ENCODE data around the gene CTCF.

CTCF gene

GRCh38 chr16:67540756-67541155 lies 21.6 kb upstream of the CTCF start:
- Mint-ChIP-seq H3K27ac (no peak overlapping the region), H3K9me3 (no peaks in the 10 kb centered on the region), H3K27me3 (peaks cover 14% of the 10 kb centered on the region), H3K4me1 (ENCODE audit: low read depth) (peaks cover 36% of the 10 kb centered on the region), H3K36me3 (ENCODE audit: low read depth) (peaks cover 46% of the 10 kb centered on the region), H3K4me3 (no peak overlapping the region)
- DNase-seq = no peak

- Mint-ChIP-seq H3K36me3 (ENCODE audit: low read depth) (peaks cover 51% of the 10 kb centered on the region), H3K27me3 (peaks cover 5% of the 10 kb centered on the region), H3K27ac (peak overlapping the region; percentile 71), H3K9me3 (no peaks in the 10 kb centered on the region), H3K4me1 (ENCODE audit: low read depth) (peaks cover 36% of the 10 kb centered on the region), H3K4me3 (no peak overlapping the region)
- DNase-seq = no peak
Measured at GRCh38 chr16:67541391-67542263, 20.7 kb upstream of the CTCF start.

GRCh38 chr16:67542464-67542863 lies 19.9 kb upstream of the CTCF start:
- H3K4me3 Mint-ChIP-seq = no peak overlapping the region
- H3K4me1 Mint-ChIP-seq (ENCODE audit: low read depth) = peaks cover 39% of the 10 kb centered on the region
- H3K27ac Mint-ChIP-seq = peak overlapping the region; percentile 71
- no peaks in the 10 kb centered on the region for H3K9me3 Mint-ChIP-seq
- DNase-seq = peak; percentile 72
- H3K36me3 Mint-ChIP-seq (ENCODE audit: low read depth) = peaks cover 55% of the 10 kb centered on the region
- no peaks in the 10 kb centered on the region for H3K27me3 Mint-ChIP-seq

- DNase-seq = no peak
- Mint-ChIP-seq H3K36me3 (ENCODE audit: low read depth) (peaks cover 59% of the 10 kb centered on the region), H3K4me1 (ENCODE audit: low read depth) (peaks cover 45% of the 10 kb centered on the region), H3K4me3 (no peak overlapping the region), H3K9me3 (no peaks in the 10 kb centered on the region), H3K27ac (no peak overlapping the region), H3K27me3 (no peaks in the 10 kb centered on the region)
Measured at GRCh38 chr16:67543036-67543435, 19.3 kb upstream of the CTCF start.

GRCh38 chr16:67543582-67543981 lies 18.7 kb upstream of the CTCF start:
- Mint-ChIP-seq H3K27me3 (no peaks in the 10 kb centered on the region), H3K9me3 (no peaks in the 10 kb centered on the region), H3K36me3 (ENCODE audit: low read depth) (peaks cover 63% of the 10 kb centered on the region), H3K4me3 (no peak overlapping the region), H3K4me1 (ENCODE audit: low read depth) (peaks cover 48% of the 10 kb centered on the region), H3K27ac (peak overlapping the region; percentile 56)
- no peak for DNase-seq

GRCh38 chr16:67544329-67544841 lies 17.9 kb upstream of the CTCF start:
- Mint-ChIP-seq H3K9me3 (no peaks in the 10 kb centered on the region), H3K4me1 (ENCODE audit: low read depth) (peaks cover 46% of the 10 kb centered on the region), H3K27me3 (no peaks in the 10 kb centered on the region), H3K36me3 (ENCODE audit: low read depth) (peaks cover 60% of the 10 kb centered on the region), H3K4me3 (no peak overlapping the region), H3K27ac (no peak overlapping the region)
- DNase-seq = no peak

- H3K27ac Mint-ChIP-seq = peak overlapping the region; percentile 59
- H3K27me3 Mint-ChIP-seq = no peaks in the 10 kb centered on the region
- H3K4me1 Mint-ChIP-seq (ENCODE audit: low read depth) = peaks cover 45% of the 10 kb centered on the region
- peaks cover 57% of the 10 kb centered on the region for H3K36me3 Mint-ChIP-seq (ENCODE audit: low read depth)
- H3K4me3 Mint-ChIP-seq = no peak overlapping the region
- no peak for DNase-seq
- H3K9me3 Mint-ChIP-seq = no peaks in the 10 kb centered on the region
Measured at GRCh38 chr16:67544844-67545664, 17.3 kb upstream of the CTCF start.

GRCh38 chr16:67545665-67546024 lies 16.7 kb upstream of the CTCF start:
- peaks cover 52% of the 10 kb centered on the region for H3K36me3 Mint-ChIP-seq (ENCODE audit: low read depth)
- peaks cover 44% of the 10 kb centered on the region for H3K4me1 Mint-ChIP-seq (ENCODE audit: low read depth)
- DNase-seq = no peak
- H3K27ac Mint-ChIP-seq = peak overlapping the region; percentile 40
- H3K27me3 Mint-ChIP-seq = no peaks in the 10 kb centered on the region
- H3K9me3 Mint-ChIP-seq = no peaks in the 10 kb centered on the region
- H3K4me3 Mint-ChIP-seq = no peak overlapping the region

GRCh38 chr16:67546091-67546501 lies 16.2 kb upstream of the CTCF start:
- DNase-seq = no peak
- H3K9me3 Mint-ChIP-seq = no peaks in the 10 kb centered on the region
- H3K36me3 Mint-ChIP-seq (ENCODE audit: low read depth) = peaks cover 48% of the 10 kb centered on the region
- no peaks in the 10 kb centered on the region for H3K27me3 Mint-ChIP-seq
- H3K4me1 Mint-ChIP-seq (ENCODE audit: low read depth) = peaks cover 44% of the 10 kb centered on the region
- no peak overlapping the region for H3K4me3 Mint-ChIP-seq
- peak overlapping the region; percentile 94 for H3K27ac Mint-ChIP-seq

DNA sequence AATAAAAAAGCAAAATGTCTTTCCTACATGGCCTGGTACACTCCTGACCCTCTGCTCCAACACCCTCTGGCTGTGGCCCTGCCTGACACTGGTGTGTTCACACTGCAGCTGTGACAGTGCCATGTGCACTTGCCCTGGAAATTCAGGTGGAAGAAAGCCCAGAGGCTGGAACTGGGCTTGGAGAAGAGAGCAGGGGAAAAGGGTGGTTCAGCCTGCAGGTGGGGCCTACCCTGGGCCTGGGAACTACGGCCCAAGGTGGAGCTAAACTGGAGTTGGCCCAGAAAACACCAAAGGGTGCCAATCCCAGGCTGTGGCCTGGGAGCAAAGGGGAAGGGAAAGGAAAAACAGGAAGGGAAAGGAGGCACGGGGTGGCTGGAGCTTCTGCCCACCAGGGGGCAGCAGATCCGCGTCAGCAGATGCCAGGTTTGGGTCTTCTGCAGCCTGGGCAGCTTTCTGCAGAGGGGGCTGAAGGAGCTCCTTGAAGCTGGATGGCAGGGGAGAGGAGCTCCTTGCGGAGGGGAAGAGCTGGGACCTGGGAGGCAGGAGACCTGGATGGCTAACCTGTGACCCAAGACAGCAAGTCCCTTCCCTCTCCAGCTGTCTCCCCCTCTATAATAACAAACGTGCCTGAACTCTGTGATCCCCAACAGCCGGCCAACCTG lies 15.4 kb upstream of the CTCF start:
- Mint-ChIP-seq H3K4me3 (no peak overlapping the region), H3K27ac (peak overlapping the region; percentile 94), H3K4me1 (ENCODE audit: low read depth) (peaks cover 42% of the 10 kb centered on the region), H3K9me3 (no peaks in the 10 kb centered on the region), H3K27me3 (no peaks in the 10 kb centered on the region), H3K36me3 (ENCODE audit: low read depth) (peaks cover 43% of the 10 kb centered on the region)
- peak; percentile 83 for DNase-seq

DNA sequence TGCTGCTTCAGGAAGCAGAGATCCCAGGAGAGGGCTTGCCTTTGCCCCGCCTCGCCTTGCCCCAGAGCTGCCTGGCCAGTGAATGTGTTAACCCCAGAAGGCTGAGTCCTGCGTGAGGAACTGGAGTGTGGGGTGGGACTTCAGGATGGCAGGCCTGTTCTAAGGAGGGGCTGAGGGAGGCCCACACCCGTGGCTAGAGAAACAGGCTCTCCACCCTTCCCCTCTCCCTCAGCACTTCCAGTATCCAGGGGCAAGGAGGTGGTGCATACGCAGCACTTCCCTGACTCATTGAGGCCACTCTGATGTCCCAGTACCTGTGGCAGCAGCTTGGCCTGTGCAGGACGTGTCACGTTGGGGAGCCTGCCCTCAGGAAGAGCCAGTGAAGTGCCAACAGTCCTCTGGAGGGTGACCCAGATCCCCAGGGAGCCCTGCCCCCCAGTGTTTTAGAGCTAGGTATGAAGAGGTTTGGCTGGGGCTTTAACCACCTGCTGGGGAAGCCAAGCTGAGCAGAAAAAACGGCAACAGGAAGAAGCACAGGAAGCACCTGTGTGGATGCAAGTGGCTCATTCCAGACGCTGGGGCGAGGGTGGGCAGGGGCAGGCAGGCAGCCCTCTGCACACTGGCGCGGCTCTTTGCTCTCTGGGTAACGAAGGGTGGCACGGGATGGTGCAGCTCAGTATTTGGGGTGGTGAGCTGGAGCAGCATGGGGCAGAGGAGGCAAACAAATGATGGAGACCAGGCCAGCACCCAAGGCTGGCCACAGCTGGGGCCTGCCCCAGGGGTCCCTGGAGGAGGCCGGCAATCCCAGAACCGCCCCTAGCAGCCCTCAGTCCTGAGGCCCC lies 14.7 kb upstream of the CTCF start:
- H3K4me1 Mint-ChIP-seq (ENCODE audit: low read depth) = peaks cover 42% of the 10 kb centered on the region
- peak; percentile 50 for DNase-seq
- H3K4me3 Mint-ChIP-seq = peak overlapping the region; percentile 19
- no peaks in the 10 kb centered on the region for H3K9me3 Mint-ChIP-seq
- H3K36me3 Mint-ChIP-seq (ENCODE audit: low read depth) = peaks cover 41% of the 10 kb centered on the region
- peak overlapping the region; percentile 94 for H3K27ac Mint-ChIP-seq
- H3K27me3 Mint-ChIP-seq = no peaks in the 10 kb centered on the region

DNA sequence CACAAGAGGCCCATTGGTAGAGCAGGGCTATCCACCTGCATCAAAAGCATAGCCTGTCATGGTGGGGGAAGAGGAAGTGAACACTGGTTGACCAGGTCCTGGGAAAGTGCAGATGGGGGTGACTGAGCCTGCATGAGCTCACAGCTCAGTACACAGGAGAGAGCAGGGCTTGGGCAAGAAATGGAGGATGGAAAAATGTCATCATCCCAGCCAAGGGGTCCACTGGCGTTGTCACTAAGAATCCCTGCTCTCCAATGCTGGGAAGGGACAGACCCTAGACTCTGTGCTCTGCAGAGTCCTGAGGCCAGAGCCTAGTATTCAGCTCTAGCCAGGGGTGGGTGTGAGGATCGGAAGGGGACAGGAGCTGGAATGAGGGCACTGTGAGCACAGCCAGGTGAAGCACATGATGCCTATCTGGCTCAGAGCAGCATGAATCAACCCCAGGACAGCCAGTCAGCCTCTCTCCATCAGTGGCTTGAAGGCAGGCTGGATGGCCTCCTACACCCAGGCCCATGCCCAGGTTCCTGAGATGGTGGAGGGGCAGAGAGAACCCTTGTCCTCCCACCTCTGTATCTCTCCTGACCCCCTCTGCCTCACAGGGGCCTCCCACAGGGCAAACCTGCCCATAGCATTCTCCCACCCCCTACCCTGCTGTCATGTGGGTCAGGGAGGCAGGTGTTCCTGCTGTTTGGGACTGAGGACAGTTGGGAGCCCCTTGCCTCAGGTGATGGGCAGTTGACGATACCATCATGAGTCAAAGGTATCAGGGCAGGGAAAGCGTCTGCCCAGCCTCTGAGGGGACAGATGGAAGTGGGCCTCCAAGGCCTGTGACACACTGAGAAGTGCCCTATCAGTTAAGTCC lies 13.8 kb upstream of the CTCF start:
- DNase-seq = no peak
- H3K9me3 Mint-ChIP-seq = no peaks in the 10 kb centered on the region
- H3K27ac Mint-ChIP-seq = peak overlapping the region; percentile 94
- no peak overlapping the region for H3K4me3 Mint-ChIP-seq
- no peaks in the 10 kb centered on the region for H3K27me3 Mint-ChIP-seq
- peaks cover 40% of the 10 kb centered on the region for H3K36me3 Mint-ChIP-seq (ENCODE audit: low read depth)
- H3K4me1 Mint-ChIP-seq (ENCODE audit: low read depth) = peaks cover 47% of the 10 kb centered on the region

DNA sequence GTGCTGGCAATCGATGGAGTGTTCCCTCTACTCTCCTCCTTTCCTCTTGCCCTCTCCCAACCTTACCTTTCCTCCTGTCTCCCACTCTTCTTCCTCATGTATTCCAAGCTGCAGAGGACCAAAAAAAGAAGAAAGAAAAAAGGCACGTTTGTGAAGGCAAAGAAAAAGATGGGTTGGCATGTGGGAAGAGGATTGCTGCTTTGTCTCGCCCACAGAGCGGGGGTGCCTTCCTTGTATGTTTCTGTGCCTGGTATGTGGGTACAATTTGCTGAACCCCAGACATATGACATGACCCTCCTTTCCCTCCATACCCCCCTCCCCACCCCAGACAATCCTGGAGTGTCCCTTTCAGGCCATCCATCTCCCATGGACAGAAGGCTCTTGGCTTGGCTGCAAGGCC lies 13.1 kb upstream of the CTCF start:
- Mint-ChIP-seq H3K9me3 (no peaks in the 10 kb centered on the region), H3K36me3 (ENCODE audit: low read depth) (peaks cover 37% of the 10 kb centered on the region), H3K27ac (peak overlapping the region; percentile 74), H3K27me3 (no peaks in the 10 kb centered on the region), H3K4me1 (ENCODE audit: low read depth) (peaks cover 51% of the 10 kb centered on the region), H3K4me3 (no peak overlapping the region)
- DNase-seq = no peak

Measured in activated T-cell treated with anti-CD3 and anti-CD28 coated beads, Interleukin-2, amount 50 U/mL, for 24 hours (primary cell).